GM19452 (cell line): ENCODE measurements around the gene DKK3.

Source experiments
- ATAC-seq: cut with Tn5 transposase; IDR thresholded peaks from one replicate; pipeline ENCODE4 v1.9.1; 2021; ENCODE audit not compliant: unreplicated experiment

The DKK3 gene

DNA sequence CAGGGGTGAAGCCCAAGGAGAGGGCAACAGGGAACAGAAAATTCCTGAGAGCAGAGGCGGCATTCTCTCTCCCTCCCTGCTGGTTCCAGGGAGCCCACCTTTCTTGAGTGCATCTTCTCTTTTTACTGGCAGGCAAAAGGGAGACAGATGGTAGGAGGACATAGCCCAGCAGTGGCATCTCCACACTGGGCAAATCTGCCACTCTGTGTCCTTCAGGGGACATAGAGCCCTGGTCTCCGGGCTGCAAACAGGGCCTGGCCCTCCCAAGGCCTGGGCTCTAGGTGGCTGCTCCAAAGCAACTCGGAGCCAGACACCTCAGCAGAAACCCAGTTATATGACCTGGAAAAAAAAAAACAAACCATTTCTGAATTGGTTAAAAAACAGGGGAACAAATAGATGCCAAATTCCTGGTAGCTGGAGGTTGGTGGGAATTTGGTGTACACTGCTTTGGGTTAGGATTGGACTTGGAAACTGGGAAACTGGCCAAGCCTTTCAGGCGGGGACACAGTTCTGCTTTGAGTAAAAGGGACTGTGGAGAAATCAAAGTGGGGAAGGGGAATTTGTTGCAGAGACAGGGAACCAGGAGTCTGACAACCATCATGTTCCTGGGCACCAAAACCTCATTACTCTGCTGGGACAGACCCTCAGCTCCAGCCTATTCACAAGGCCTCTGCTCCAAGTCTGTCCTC lies 23.6 kb upstream of the DKK3 start:
- no peak for ATAC-seq

DNA sequence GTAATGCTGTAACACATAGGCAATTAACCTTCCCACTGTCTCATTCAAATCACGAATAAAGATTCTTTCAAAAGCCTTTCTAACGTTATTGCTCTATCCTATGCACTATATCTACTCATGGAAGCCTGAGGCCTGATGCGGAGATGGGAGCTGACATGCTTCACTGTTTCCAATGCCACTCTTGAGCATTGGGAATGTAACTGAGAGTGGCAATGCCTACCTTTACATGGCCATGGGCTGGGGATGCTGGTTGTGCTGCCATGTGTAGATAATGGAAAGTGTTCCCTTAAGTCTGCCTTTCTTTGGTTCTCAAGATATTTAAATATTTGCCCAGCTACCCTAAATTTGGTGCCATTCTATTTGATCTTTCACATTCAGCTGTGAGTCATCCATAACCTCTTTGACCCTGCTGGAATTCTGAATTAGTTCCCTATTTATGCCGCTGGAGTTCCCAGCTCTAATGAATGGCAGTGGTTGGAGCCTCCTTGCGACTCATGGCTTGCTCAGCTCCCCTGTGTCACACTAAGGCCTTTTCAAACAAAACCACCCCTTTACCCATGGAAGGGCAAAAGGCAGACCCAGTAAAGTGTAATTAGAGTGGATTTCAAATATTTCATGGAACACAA lies 21.4 kb upstream of the DKK3 start:
- ATAC-seq, result no peak

DNA sequence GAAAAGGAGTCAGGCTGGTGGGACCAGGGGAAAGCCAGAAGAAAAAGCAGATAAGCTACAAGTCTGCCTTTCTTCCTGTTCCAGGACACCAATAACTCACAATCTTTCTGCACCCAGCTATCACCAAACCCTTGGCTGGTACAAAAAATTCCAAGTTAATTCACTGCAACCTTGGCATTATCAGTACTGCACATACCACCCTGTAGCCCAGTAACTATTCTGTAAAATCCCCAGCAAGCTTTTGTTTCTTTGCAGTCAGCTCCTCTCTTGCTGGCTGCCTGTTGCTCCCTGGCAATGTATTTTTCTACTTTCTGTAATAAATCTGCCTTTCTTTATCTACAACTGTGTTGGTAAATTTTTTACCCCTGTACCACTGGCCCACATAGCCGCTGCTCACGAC lies 20.7 kb upstream of the DKK3 start:
- ATAC-seq, result no peak

DNA sequence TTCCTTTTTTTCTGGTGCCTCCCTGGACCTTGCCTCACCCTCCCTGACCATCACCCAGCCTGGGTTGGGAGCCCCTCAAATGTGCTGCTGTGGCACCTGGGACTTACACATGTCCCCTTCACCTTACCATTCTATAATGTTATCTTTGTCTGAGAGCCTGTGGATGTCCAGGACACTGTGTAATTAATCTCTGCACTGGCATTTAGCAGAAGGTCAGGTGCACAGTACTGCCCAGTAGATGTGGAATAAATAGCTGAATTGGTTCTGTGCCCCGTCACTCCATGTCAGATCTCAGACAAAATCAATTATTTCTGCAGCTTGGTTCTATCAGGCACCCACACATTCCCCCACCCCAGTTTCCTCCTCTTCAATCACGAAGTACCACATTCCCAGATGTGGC lies 19.9 kb upstream of the DKK3 start:
- no peak for ATAC-seq

DNA sequence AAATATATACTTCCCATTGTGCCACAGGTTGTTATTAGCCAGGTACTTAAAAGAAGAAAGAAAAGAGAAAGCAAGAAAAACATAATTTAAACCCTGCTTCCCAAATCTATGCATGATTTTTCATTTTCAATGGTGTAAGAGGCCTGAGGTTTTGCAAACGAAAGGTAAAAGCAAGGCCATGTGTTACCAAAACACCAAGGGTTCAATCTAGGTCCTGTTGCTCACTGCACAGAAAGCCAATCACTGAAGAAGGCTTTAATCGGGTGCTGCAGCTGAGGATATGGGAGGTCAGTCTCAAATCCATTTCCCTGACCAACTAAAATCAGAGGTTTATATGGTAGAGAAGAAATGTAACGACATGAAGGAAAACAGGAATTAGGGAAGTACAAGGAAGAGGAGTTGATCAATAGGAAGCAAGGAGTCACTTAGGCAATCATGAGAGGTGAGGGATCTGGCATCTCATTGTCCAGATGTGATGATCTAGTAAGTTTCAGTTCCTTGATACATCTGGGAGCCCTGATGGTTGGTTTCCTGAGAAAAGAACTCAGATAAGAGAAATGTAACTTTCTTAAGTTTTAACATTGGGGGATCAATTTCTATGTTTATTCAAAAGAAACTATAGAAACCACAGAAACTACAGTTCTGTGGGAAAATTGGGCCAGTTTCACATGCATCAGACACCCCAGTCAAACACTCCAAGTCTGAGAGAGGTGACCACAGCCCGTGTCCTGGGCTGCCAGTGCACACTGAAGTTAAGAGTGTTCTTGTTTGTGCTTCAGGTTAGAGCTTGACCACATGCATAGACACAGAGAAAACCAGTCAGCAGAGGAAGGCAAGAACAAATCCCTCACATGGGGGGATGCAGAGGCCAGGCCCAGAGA lies 18.1 kb upstream of the DKK3 start:
- ATAC-seq, result no peak

DNA sequence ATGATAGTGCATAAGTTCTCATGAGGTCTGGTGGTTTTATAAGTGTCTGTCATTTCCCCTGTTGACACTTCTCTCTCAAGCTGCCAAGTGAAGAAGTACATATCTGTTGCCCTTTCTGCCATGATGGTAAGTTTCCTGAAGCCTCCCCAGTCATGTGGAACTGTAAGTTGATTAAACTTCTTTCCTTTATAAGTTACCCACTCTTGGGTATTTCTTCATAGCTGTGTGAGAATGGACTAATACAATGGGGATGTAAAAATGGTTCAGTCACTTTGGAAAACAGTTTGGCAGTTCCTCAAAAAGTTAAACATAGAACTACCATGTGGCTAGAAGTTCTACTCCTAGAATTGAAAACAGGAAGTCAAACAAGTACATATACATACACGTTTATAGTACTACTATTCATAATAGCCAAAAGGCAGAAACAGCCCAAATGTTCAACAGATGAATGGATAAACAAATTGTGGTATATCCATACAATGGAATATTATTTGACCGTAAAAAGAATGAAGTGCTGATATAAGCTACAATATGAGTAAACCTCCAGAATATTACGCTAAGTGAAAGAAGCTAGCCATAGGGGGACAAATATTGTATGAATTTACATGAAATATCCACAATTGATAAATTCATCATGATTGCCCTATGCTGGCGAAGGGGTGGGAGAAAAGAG lies 16.0 kb upstream of the DKK3 start:
- no peak for ATAC-seq

DNA sequence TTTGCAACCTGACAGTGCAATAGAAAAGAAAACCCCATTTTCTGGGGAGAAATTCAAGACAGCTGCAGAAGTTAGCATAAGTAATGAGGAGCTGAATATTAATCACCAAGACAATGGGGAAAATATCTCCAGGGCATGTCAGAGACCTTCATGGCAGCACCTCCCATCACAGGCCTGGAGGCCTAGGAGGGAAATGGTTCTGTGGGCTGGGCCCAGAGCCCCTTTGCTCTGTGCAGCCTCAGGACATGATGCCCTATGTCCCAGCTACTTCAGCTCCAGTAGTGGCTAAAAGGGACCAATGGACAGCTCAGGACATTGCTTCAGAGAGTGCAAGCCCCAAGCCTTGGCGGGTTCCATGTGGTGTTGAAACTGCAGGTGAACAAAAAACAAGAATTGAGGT lies 14.6 kb upstream of the DKK3 start:
- ATAC-seq, result no peak

DNA sequence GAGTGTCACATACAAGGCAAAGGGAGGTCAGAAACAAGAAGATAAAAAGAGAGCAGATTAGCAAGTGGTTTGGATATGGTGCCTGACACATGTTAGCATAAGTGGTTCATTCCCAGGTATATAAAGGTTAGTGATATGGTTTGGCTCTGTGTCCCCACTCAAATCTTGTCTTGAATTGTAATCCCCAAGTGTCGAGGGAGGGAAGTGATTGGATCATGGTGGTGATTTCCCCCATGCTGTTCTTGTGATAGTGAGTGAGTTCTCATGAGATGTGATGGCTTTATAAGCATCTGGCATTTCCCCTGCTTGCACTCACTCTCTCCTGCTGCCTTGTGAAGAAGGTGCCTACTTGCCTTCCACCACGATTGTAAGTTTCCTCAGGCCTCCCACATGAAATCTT lies 12.1 kb upstream of the DKK3 start:
- ATAC-seq, result no peak

DNA sequence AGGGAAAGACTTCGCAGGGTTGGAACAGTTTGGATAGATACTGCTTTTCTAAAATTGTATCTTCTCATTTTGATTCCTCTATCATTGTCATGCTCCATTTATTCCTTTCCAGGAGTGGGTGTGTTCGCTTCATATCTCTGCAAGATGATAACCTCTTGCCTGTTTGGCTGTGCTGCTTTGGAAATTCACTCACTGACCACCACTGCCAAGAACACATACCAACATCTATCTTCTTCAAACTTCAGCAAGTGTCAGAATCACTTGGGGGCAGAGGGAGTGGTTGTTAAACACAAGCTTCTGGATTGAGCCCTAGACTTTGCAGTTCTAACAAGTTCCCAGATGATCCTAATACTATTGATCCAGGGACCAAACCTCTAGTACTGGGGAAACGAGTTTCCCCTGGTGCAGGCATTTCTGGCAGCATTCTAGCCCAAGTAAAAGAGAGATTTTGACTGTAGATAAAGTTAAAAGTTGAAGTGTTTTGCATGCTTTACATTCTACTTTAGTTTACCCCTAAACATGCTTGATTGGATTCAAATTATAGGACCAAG lies 11.5 kb upstream of the DKK3 start:
- no peak for ATAC-seq

DNA sequence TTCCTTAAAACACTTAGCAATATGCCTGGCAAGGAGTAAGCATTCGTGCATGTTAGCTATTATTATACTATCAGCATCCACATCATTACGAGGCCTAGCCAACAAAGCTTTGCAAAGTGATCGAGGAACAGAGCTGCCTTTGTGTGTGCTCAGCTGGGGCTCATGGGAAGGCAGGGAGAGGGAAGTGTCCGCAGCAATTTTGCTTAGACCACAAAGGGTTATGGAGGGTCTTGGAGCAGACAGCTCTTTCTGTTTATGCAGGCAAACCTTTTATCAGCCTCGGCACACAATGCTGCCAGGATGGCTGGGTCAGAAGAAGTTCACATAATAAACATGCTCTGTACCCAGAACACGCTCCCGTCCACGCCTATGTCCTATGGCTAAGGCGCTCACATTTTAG lies 10.9 kb upstream of the DKK3 start:
- ATAC-seq, result no peak

DNA sequence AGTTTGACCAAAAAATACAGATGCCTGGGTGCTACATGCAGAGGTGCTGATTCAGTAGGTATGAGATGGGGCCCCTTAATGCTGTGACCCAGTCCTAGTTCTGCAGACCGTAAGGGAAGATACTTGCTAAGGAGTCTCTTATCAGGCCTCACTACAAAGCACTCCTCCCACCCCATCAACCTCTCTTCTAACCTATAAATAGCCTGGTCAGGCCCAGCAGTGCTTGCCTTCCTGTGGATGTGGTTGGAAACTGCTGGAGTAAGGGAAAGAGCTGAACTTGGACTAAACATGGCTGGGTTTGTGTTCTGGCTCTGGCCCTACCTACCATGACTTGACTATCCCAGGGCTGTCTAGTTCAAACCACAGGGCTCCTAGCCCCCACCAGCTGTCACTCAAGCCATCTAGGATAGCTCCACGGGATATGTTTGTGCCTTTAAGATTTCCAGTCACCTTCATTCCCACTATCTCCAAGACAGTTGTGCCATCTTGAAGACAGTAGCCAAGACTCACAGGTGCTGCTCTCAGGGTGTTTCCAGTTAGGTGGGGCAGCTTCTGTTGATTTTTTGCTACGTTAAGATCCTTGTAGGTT lies 9.5 kb upstream of the DKK3 start:
- ATAC-seq, result no peak

DNA sequence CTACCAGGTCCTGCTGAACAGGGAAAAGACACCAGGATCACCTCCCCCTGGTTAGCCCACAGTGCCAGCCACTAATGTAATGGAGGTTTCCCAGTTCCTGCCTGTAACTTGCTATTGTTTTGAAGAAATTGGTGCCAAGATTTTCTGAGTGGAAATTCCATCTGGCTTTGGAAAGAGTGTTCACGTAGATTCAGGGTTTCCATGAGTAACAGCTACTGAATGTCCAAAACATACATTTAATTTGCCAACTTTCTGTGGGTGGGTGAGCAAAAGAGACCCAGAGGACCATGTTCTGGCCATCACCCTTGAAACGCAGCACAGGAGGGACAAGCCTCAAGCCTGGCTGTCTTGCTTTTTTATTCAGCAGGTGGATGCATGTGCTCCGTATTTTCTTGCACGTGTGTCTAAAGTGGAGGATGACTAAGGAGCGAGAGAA lies 8.8 kb upstream of the DKK3 start:
- ATAC-seq, result no peak

DNA sequence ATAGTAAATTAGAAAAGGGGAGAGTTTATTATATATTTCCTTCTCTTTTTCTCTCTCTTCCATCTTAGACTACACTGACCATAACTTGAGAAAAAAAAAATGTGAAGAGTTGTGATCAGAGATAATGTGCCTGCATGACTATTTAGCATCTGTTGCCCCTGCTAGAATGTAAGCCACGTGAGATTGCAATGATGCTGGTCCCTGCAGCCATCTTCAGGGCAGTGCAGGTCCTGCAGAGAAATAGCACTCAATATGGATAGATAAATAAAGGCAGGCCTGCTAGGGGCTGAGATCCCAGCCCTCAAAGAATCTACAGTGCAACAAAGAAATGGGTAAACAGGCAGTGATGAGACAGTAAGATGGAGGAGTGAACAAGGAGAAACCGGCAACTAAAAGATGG lies 7.8 kb upstream of the DKK3 start:
- no peak for ATAC-seq

DNA sequence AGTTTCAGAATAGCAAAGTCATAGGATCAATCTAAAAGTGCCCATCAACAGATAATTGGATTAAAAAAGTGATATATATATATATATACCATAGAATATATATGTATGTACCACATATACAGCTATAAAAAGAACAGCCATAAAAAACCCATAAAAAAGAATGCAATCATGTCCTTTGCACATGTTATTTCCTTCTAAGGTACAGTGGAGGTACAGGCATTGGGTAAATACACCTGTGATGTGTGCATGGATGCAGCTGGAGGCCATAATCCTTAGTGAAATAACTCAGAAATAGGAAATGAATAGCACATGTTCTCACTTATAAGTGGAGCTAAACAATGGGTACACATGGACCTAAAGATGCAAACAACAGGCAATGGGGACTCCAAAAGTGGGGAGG lies 7.1 kb upstream of the DKK3 start:
- no peak for ATAC-seq

DNA sequence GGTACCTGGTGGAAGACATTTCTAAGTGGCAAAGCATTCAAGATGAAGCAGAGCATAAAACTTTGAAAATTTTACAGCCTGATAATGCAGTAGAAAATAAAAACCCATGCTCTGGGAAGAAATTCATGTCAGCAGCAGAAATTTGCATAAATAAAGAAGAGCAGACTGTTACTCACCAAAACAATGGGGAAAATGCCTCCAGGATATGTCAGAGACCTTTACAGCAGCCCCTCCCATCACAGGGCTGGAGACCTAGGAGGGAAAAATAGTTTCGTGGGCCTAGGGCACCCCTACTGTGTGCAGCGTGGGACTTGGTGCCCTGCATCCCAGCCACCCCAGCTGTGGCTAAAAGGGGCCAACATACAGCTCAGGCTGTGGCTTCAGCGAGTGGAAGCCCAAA lies 5.4 kb upstream of the DKK3 start:
- no peak for ATAC-seq

DNA sequence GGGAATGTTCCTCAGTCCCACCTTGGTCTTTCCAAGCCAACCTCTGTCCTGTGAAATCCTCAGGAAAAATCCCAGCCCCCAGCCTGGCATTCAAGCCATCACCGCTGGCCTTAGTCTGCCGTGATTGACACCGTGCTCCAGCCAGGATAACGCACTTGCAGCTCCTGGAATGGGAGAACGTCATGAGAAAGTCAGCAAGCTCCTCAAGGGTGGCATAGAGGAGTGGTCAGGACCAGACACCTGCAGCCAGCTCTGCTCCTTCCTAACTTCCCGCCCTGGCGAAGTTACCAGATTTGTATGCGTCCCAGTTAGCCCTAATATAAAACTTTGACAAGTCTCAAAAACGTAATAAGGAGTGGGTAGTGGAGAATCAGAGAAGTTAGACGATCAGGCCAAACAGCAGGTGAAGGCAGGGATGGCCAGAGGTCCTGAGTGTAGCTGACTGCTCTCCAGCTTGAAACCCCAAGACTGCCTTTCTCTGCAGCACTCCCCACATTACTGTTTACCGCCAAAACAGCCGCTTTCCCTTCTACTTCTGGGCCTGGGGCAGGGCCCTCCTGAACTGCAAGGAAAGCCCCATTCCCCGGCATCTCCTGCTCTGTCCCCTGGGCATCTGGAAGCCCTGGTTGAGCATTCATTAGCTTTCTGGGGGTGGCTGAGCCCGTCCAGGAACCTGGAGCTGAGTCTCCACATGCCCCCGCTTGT lies 1.3 kb upstream of the DKK3 start:
- no peak for ATAC-seq

DNA sequence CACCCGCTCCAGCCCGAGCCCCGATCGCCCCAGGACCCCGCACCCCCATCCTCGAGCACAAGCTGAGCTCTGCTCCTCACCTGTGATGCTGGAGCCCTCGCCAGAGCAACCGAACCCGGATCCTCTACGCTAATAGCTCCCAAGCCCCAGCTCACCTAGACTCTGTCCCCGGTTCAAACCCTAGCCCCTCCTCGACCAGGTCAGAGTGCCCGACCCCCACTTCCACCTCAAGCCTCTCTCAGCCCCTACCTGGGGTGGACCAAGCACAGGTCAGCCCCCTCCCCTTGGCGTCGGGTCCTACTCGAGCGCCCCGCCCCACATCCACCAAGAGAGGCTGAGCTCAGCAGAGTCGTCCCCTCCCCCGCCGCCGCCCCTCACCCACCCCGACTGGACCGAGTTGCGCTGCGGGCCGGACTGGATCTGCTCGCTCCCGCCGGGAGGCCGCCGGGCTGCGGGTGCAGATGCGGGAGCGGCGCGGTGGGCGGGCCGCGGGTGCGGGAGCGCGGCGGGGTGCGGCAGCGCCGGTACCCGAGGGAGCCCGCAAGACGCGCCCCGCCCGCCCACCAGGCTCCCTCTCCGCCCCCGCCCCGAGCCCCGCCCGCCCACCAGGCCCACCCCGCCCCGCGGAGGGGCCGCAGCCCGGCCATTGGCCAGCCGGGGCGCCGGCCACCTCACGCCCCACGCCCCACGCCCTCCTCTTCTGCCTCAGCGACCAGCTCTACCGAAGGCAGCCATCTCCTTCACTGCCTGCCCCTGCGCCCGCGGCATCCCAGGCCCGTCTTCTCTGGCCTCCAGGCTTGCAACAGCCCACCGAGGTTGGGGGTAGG lies 577 bp upstream of the DKK3 start:
- ATAC-seq, result no peak

DNA sequence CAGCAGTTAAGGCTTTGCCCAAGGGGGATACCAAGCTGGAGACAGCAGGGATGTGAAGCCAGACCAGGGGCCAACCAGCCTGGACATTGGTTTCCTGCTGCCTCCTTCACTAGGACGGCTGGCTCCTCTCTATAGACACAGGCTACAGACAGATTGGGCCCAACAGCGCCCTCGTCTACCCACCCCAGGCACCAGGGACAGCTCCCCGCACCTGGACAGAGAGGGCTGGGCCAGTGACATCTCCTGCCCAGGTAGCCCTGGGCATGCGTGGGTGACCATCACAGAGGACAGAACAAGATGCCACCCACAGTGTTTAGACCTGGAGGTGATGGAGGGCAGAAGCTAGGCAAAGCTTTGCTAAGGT lies 1.2 kb downstream of the DKK3 start:
- no peak for ATAC-seq

DNA sequence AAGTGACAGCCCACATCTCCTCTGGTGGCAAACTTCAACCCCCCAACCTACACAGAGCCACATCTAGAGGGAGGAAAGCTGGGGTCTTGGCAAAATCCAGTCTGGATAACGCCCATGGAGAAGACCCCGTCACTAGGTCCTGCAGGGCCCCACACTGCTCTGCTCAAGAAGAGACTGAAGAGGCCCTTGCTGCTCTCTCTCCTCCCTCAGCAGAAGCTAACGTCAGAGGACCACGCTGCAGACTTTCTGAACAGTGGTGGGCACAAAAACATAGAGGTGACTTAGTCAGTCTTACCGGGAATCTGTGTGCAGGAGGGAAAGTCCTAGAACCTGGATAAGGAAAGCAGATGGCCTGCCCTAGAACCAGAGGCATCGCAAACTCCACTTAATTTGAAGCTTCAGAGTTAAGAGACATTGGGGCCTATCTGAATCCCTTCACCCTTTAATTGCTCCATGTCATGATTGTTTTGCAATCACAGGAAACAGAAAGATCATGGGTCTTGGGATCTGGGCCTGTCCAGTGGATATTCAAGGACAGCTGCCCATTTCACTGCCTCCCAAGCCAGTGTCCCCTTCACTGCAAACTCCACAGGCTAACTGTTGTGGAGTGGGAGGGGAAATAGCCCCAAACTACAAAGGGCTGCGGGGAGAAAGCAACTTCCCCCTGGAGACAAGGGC lies 1.7 kb downstream of the DKK3 start:
- no peak for ATAC-seq
